COLO829 (cell line): ENCODE data around the gene C5orf63.
"Not testable (repeated sequence)": the region's sequence is repeated elsewhere in the genome, so short reads cannot be mapped to it uniquely, and the experiment has no call there.

ENCODE experiments used
- DNase-seq: peaks from one replicate; pipeline ENCODE4 v3.0.0; 2012; ENCODE audit warnings: low spot score

C5orf63 gene

DNA sequence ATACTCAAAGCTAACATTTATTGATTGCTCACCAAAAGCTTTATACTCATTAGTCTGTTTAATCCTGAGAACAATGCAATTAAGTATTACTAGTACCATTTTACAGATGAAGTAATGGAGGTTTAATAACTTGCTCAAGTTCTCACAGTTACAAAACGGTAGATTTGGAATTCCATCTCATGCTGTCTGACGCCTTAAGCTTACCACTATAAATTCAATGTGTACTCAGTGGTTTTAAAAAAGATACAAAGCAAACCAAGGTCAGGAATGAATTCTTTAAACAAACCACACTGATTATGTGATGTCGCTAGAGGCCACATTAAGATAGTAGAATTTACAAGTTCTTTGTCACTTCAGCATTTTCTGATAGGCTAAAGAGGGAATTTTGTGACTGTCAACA is 1.2 kb upstream of the C5orf63 start:
- no peak for DNase-seq

DNA sequence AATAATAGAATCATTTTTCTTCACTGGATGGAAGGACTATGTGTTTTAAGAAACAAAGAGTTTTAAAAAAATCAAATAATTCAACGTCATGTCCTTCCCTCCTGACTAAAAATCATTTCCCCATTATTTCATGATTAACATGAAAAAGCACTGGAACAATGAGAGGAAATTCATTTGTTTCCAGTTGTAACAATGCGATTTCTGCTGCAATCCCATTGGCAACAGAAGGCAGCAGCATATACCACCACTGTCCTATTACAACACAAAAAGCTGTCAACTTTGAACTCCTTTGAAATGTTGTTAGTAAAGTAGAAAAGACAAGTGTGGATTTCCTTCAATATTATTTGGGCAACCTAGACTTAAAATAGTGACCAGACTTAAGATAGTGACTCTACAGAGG is 3.1 kb downstream of the C5orf63 start:
- no peak for DNase-seq

DNA sequence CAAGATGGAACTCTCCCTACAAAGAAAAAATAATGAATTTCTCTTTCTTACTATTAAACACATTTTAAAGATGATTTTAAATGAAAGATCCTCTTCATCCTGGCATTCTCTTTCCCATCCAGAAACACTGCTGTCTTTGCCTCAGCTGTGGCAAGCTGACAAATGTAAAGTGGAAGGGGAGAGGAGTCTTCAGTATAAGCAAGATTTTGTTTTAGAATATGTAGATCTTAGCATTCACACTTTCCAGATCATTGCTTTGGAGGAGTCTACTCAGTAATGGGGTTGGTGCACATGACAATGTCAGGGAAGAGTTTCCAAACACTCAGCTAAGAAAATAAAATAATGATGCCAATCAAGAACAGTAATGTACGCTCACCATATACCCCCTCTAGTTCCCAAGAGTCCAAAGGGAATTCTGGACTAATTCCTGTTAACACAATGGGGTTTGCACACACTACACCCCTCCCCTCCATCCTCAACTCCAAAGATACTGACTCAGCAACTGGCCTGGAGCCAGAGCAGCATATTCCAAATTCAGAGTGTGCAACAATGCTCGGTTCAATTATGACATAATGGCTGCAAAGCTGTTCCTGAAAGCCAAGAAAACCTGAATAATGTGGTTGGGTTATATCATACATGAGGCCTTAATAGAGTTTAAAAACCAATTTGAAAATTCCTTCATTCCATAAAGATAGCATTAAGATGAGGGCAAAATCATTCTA is 4.6 kb downstream of the C5orf63 start:
- no peak for DNase-seq

GRCh38 chr5:127066721-127067120 is 6.6 kb downstream of the C5orf63 start:
- no peak for DNase-seq

DNA sequence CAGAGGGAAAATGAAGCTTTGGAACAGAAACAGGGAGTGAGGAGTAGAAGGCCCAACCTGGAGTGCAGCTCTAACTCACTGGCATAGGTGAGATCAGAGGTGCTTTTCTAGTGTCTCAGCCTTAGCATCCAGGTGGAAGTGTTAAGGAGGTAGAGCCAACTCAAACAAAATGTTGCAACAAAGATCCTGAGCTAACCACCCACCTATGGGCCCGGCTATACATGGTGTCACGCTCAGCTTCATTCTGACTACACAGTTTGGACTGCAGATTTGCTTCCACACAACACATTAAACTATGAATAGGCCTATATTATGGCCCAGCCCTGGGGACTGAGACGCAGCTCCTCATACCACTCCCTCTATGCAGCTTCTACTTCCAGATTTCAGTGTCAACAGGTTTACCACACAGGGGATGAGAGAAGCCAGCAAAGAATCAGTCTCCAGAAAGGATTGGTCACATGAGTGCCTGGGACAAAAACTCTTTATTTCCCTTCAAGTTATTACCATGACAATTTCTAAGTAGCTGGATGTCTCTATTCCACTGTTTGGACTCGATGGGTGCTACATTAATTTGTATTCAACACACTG is 9.0 kb downstream of the C5orf63 start:
- no peak for DNase-seq

- no peak for DNase-seq
Measured at GRCh38 chr5:127063257-127063913, 9.9 kb downstream of the C5orf63 start.

GRCh38 chr5:127061956-127062355 is 11.3 kb downstream of the C5orf63 start:
- DNase-seq = no peak

DNA sequence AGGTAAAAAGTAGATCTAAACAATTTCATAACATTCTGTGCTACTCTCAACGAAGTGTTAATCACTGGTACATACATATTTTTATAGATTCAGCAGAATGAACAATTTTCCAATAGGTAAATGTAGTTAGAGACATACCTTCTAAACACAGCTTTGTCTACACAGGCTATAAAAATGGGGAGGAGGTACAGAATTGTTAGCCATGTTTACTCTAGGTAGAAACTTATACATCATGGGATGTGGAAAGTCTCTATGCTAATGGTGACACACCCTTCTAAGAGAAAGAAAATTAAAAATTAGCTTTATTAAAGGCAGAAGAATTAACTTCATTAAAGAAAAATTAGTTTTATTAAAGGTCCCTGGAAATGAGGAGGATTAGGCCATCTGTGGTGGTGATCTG is 11.8 kb downstream of the C5orf63 start:
- no peak for DNase-seq

GRCh38 chr5:127060470-127060985 is 12.8 kb downstream of the C5orf63 start:
- no peak for DNase-seq

GRCh38 chr5:127056896-127057295 is 16.4 kb downstream of the C5orf63 start:
- DNase-seq = no peak

- no peak for DNase-seq
Measured at GRCh38 chr5:127055880-127056653, 17.2 kb downstream of the C5orf63 start.

- not testable (repeated sequence) for DNase-seq
Measured at GRCh38 chr5:127053551-127053950, 19.8 kb downstream of the C5orf63 start.

GRCh38 chr5:127053049-127053448 is 20.3 kb downstream of the C5orf63 start:
- no peak for DNase-seq

DNA sequence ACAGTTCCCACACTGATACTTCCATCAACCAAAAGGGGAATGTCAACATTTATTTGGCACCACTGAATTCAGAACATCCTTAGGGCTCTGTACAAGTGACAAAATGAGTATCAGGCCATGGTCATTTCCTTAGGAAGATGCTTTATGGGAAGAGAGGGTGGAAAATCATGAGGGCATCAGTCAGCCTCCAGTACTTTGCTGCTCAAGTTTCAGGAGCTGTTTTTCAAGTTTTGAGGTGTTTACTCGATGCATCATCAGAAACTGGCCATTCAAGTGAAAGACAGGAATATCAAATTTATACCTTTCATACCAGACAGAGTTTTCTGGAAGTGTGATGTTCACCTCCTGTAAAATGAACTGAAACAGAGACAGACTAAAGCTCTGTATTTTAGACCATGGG is 21.7 kb downstream of the C5orf63 start:
- no peak for DNase-seq

DNA sequence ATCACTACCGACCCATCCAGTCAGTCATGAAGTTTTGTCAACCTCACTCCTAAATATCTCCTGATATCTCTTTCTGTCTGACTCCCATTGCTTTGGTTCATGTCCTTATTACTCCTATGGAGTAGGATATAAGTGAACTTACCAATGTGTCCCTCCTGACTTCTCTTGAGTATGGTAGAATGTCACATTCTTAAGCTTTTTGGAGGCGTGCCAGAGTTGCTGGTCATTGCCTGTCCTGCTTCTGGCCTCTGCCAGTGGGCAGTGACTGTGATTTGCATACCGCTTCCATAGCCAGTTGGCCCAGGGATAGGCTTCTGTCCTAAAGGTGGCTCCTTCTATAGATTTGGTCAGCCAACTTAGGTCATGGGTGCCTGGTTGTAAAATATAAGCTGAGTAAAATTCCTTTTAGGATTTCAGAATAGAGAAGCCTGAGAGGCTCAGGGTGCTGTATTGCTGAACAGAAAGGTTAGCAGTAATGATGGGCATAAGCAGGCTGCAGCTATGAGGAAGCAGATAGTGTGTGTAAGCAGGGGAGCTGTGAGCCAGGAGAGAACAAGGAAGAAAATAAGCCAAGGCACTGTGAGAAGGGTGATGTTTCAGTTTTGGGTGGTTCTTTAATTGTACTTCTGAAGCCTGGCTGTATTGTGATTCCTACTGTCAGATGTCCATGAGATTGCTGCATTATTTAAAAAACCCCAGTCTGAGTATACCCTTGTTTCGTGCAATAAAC is 26.8 kb downstream of the C5orf63 start:
- no peak for DNase-seq

GRCh38 chr5:127042593-127042992 is 30.7 kb downstream of the C5orf63 start:
- DNase-seq = no peak

GRCh38 chr5:127041571-127041970 is 31.7 kb downstream of the C5orf63 start:
- DNase-seq = no peak

DNA sequence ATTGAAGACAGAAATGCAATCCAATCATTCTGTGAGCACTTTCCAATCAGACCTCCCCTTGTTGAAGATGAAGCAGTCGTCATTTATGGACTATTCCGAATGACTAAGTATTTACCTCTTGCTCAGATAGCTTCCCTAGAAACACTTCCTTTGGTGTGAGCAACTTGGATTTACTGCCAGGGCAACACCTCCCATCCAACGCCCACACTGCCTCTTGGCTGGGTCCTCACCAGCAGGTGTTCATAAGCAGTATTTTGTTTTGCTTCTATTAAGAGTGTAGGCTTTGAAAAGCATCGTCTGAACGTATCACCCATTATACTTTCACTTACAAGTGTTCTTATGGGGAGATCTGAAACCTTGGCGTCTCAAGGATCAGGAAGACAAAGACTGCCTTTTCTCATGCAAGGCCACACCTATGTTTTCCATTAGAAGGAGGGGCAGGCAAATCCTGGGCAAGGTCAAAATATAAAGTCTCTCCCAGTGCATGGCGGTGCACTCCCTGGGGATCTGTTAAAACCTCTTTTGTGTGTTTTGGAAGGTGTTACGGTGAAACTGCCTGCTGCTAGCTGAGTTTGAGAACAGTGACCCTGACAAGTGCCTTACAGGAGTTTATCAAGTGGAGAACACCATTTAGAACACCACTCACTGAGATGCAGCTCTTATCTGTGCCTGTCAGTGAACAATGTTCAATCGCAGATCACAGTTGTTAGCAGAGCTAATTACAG is 32.3 kb downstream of the C5orf63 start:
- no peak for DNase-seq

DNA sequence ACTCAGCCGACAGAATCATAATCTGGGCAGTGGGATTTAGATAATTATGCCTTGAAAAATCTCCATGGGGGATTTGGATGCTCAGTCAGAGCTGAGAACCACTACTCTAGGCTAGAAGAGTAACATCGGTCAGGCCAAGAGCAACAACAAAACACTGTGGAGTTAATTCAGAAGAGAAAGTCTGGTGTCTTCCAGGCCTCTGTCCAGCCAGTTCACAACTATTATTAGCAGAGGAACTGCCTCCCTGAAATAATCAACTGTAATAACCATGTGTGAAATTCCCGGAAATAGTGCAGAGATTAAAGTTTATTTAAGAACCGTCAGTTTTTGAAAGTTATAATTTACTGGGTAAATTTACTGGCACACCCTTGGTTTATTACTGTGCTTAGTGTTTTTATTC is 34.8 kb downstream of the C5orf63 start:
- DNase-seq = no peak

DNA sequence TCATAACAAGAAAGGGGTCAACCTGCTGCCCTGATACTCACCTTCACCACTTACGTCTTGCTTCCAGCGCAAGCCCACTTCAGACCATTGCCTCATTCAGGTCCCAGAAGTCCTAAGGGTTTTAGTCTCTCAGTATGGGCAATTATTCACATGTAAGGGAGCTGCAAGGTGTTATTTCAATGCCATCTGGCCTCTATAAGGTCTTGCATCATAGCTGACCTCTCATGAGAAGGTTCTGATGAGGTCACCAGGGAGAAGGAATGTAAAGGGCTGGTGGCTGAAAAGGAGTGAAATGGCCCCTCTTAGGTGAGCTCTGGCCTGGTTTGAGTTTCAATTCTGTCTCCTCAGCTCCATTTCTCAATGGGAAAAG is 41.5 kb downstream of the C5orf63 start:
- no peak for DNase-seq
